CD4-positive, alpha-beta T cell (primary cell): ENCODE data around the gene OR5AN1. TPM values are rescaled to one million over a fixed set of nuclear protein-coding genes. Genes with fewer than 3 reads are reported as not detected.

ENCODE experiments used
- ATAC-seq: fragments of 200-7000 bp; cut with Tn5 transposase; one replicate; pipeline ENCODE4 v1.10.0; 2022; ENCODE audit warnings: mild to moderate bottlenecking; ENCODE audit not compliant: poor library complexity
- CTCF ChIA-PET: fragments of 350-600 bp; sonication (Branson Sonifier 250); formaldehyde crosslinking; loops from one replicate; lab custom pipeline; 2021; ENCODE audit warnings: antibody characterized with exemption, inconsistent platforms; lab: Charles Lee
- POLR2A ChIA-PET: fragments of 350-600 bp; sonication (Branson Sonifier 250); formaldehyde crosslinking; loops from one replicate; lab custom pipeline; 2021; ENCODE audit warnings: antibody characterized with exemption, inconsistent platforms; lab: Charles Lee
- DNase-seq, 14 experiments: peaks; one replicate each; pipeline ENCODE4 v3.0.0-alpha.2; 2013 to 2020; ENCODE audit warnings: mixed read lengths in 2 of 14
- H3K27ac ChIP-seq, 2 donors: one replicate each; pipeline versions ENCODE4 v1.5.1 to v1.7.0; 2013; ENCODE audit warnings: low read length in 2 of 2, low read depth in 1 of 2, mild to moderate bottlenecking in 1 of 2
- H3K27me3 ChIP-seq, 2 experiments: 1 replicate in 1 of 2; 2 replicates in 1 of 2; pipeline versions ENCODE4 v1.6.1 to v1.7.0; 2013; ENCODE audit warnings: low read length in 2 of 2, control low read depth in 1 of 2, mild to moderate bottlenecking in 1 of 2, moderate library complexity in 1 of 2; ENCODE audit not compliant: insufficient read depth in 2 of 2, control insufficient read depth in 1 of 2
- H3K36me3 ChIP-seq: one replicate; pipeline ENCODE4 v1.6.1; 2013; ENCODE audit warnings: low read length, control low read depth; ENCODE audit not compliant: insufficient read depth
- H3K4me1 ChIP-seq: one replicate; pipeline ENCODE4 v1.6.1; 2013; ENCODE audit warnings: low read length, control low read depth; ENCODE audit not compliant: insufficient read depth
- H3K4me3 ChIP-seq: one replicate; pipeline ENCODE4 v1.5.1; 2013; ENCODE audit warnings: mild to moderate bottlenecking, low read length, moderate library complexity
- H3K9me3 ChIP-seq, 2 experiments: 1 replicate in 1 of 2; 2 replicates in 1 of 2; pipeline versions ENCODE4 v1.6.1 to v1.7.0; 2013; ENCODE audit warnings: low read length in 2 of 2, mild to moderate bottlenecking in 2 of 2, control low read depth in 1 of 2, moderate library complexity in 1 of 2; ENCODE audit not compliant: control insufficient read depth in 1 of 2, insufficient read depth in 1 of 2
- H3K27ac Mint-ChIP-seq: one replicate; pipeline ENCODE4 v1.8.0; 2020; ENCODE audit warnings: mixed read lengths
- H3K27me3 Mint-ChIP-seq: one replicate; pipeline ENCODE4 v1.8.0; 2021; ENCODE audit warnings: mixed read lengths
- H3K36me3 Mint-ChIP-seq: one replicate; pipeline ENCODE4 v1.8.0; 2021; ENCODE audit warnings: low read depth, mixed read lengths
- H3K4me1 Mint-ChIP-seq: one replicate; pipeline ENCODE4 v1.8.0; 2021; ENCODE audit warnings: low read depth, mixed read lengths
- H3K4me3 Mint-ChIP-seq: one replicate; pipeline ENCODE4 v1.8.0; 2020; ENCODE audit warnings: mild to moderate bottlenecking, mixed read lengths
- H3K9me3 Mint-ChIP-seq: one replicate; pipeline ENCODE4 v1.8.0; 2020; ENCODE audit warnings: mixed read lengths
- intact Hi-C, 2 experiments: fragments of 100-400 bp; cut with DNase I in 1 of 2; cut with micrococcal nuclease in 1 of 2; formaldehyde crosslinking; loops; one replicate each; pipeline versions ENCODE4 v1.15.1 to v1.9.0; 2023 to 2025; cut with DNase I, micrococcal nuclease
- total RNA-seq, 174 experiments: library from RNA in 2 of 174; stranded (reverse) in 2 of 174; gene quantifications; one replicate each; pipeline ENCODE4 v1.2.3 and lab custom pipeline; 2021 to 2026
- TF ChIP-seq, protein P1 (sequence below): fragments of 200-600 bp; IDR thresholded peaks from one replicate; pipeline ENCODE4 v1.8.0; 2022; ENCODE audit warnings: antibody characterized with exemption, mild to moderate bottlenecking

OR5AN1 gene
- total RNA-seq, 2 experiments from 2014 or later = not detected

DNA sequence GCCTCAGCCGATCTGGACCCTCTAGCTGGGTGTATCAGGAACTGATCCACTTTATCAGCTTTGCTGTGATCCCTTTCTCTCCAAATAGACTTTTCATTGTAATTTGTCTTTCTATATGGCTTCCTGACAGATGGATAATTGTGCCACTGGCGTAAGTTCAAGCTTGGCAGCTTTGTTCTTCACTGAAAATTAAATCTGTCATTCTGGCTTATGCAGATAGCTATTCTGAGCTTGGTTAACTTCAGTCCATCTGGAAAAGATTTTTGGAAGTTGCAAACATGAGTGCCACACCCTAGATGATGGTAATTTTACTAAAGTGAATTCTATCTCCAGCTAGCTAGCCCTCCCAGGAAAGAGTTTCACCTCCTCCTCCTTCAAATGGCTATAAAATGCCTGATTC is 59.5 kb downstream of the OR5AN1 start:
- H3K27ac Mint-ChIP-seq = no peak overlapping the region
- Histone ChIP-seq H3K4me1 (no peaks in the 10 kb centered on the region), H3K9me3 (no peaks in the 10 kb centered on the region), H3K27me3 (peaks cover 9 to 18% of the 10 kb centered on the region in 2 experiments), H3K4me3 (no peak overlapping the region), H3K27ac (no peak overlapping the region), H3K36me3 (no peaks in the 10 kb centered on the region)
- H3K36me3 Mint-ChIP-seq = no peaks in the 10 kb centered on the region
- no peak for ATAC-seq
- no peak for DNase-seq
- ChIA-PET POLR2A (no interaction called here), CTCF (interaction anchor here (0.6 kb wide), 1 partner anchor 9 kb away, joined by 3 read pairs; no protein-coding TSS in a partner anchor)
- H3K9me3 Mint-ChIP-seq = no peaks in the 10 kb centered on the region
- no peak overlapping the region for H3K4me3 Mint-ChIP-seq
- TF ChIP-seq, protein P1, sequence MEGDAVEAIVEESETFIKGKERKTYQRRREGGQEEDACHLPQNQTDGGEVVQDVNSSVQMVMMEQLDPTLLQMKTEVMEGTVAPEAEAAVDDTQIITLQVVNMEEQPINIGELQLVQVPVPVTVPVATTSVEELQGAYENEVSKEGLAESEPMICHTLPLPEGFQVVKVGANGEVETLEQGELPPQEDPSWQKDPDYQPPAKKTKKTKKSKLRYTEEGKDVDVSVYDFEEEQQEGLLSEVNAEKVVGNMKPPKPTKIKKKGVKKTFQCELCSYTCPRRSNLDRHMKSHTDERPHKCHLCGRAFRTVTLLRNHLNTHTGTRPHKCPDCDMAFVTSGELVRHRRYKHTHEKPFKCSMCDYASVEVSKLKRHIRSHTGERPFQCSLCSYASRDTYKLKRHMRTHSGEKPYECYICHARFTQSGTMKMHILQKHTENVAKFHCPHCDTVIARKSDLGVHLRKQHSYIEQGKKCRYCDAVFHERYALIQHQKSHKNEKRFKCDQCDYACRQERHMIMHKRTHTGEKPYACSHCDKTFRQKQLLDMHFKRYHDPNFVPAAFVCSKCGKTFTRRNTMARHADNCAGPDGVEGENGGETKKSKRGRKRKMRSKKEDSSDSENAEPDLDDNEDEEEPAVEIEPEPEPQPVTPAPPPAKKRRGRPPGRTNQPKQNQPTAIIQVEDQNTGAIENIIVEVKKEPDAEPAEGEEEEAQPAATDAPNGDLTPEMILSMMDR = no peak
- intact Hi-C loops = no loop called here
- H3K4me1 Mint-ChIP-seq = peaks cover 10% of the 10 kb centered on the region
- peaks cover 26% of the 10 kb centered on the region for H3K27me3 Mint-ChIP-seq

Other genes starting within 250 kb of the OR5AN1 start
- 10 to 100 TPM; 32.8 to 34.4 TPM for gene FAM111A, start 216.0 kb upstream of the OR5AN1 start, total RNA-seq
- 1 to 10 TPM in 1 of 2 experiments, under 1 TPM in 1; 0.93 to 1.0 TPM for gene DTX4, start 186.8 kb upstream of the OR5AN1 start, total RNA-seq
- gene MPEG1, start 146.0 kb upstream of the OR5AN1 start, total RNA-seq = 1 to 10 TPM; 2.8 to 2.9 TPM
- gene OR5A2, start 67.5 kb downstream of the OR5AN1 start, total RNA-seq = not detected
- gene OR5A1, start 77.6 kb downstream of the OR5AN1 start, total RNA-seq = not detected
- not detected for gene OR4D6, start 98.1 kb downstream of the OR5AN1 start, total RNA-seq
- gene OR4D10, start 114.4 kb downstream of the OR5AN1 start, total RNA-seq = not detected
- gene OR4D11, start 144.7 kb downstream of the OR5AN1 start, total RNA-seq = not detected
- not detected for gene OR4D9, start 152.6 kb downstream of the OR5AN1 start, total RNA-seq